ENCODE data around the gene PBLD.
"Not testable (repeated sequence)": the region's sequence is repeated elsewhere in the genome, so short reads cannot be mapped to it uniquely, and the experiment has no call there.

The PBLD gene

GRCh38 chr10:68315582-68315981, 17.1 kb downstream of the PBLD start:
- ATAC-seq (ENCODE audit: low read depth), result no peak
- H3K4me1 Mint-ChIP-seq, result peaks cover 5% of the 10 kb centered on the region
- H3K4me3 Mint-ChIP-seq, result no peak overlapping the region
- no peak for DNase-seq (ENCODE audit: low spot score in 2 of 2)
- H3K27ac Mint-ChIP-seq, result no peak overlapping the region
- no peaks in the 10 kb centered on the region for H3K27me3 Mint-ChIP-seq
- peaks cover 9% of the 10 kb centered on the region for H3K9me3 Mint-ChIP-seq
- peaks cover 14% of the 10 kb centered on the region for H3K36me3 Mint-ChIP-seq

- peaks cover 14% of the 10 kb centered on the region for H3K36me3 Mint-ChIP-seq
Measured at GRCh38 chr10:68314930-68315329, 17.8 kb downstream of the PBLD start.

GRCh38 chr10:68310531-68310930, 22.2 kb downstream of the PBLD start:
- no peaks in the 10 kb centered on the region for H3K4me1 Mint-ChIP-seq
- H3K4me3 Mint-ChIP-seq, result no peak overlapping the region
- no peak for ATAC-seq (ENCODE audit: low read depth)
- no peak for DNase-seq (ENCODE audit: low spot score in 2 of 2)
- H3K36me3 Mint-ChIP-seq, result no peaks in the 10 kb centered on the region
- H3K27me3 Mint-ChIP-seq, result no peaks in the 10 kb centered on the region
- H3K9me3 Mint-ChIP-seq, result no peaks in the 10 kb centered on the region
- no peak overlapping the region for H3K27ac Mint-ChIP-seq

More at GRCh38 chr10:68314930-68315329, 17.8 kb downstream of the PBLD start:
- ATAC-seq (ENCODE audit: low read depth); H3K9me3 Mint-ChIP-seq; H3K27me3 Mint-ChIP-seq; DNase-seq (ENCODE audit: low spot score in 2 of 2); H3K4me1 Mint-ChIP-seq; H3K27ac Mint-ChIP-seq; H3K4me3 Mint-ChIP-seq: not testable (repeated sequence)

GRCh38 chr10:68305854-68306253, 26.9 kb downstream of the PBLD start:
- H3K4me3 Mint-ChIP-seq, result no peak overlapping the region
- ATAC-seq (ENCODE audit: low read depth) (no peak), DNase-seq (ENCODE audit: low spot score in 2 of 2) (no peak)
- no peaks in the 10 kb centered on the region for H3K36me3 Mint-ChIP-seq
- H3K27me3 Mint-ChIP-seq, result no peaks in the 10 kb centered on the region
- no peaks in the 10 kb centered on the region for H3K9me3 Mint-ChIP-seq
- H3K4me1 Mint-ChIP-seq, result peaks cover 14% of the 10 kb centered on the region
- no peak overlapping the region for H3K27ac Mint-ChIP-seq

GRCh38 chr10:68303849-68304412, 28.8 kb downstream of the PBLD start:
- DNase-seq (ENCODE audit: low spot score in 2 of 2) (no peak), ATAC-seq (ENCODE audit: low read depth) (no peak)
- Mint-ChIP-seq H3K27me3 (no peaks in the 10 kb centered on the region), H3K27ac (no peak overlapping the region), H3K36me3 (no peaks in the 10 kb centered on the region), H3K4me3 (no peak overlapping the region), H3K4me1 (peaks cover 23% of the 10 kb centered on the region), H3K9me3 (no peaks in the 10 kb centered on the region)

- no peak for DNase-seq (ENCODE audit: low spot score in 2 of 2)
- Mint-ChIP-seq H3K4me1 (peaks cover 23% of the 10 kb centered on the region), H3K9me3 (no peaks in the 10 kb centered on the region), H3K27me3 (no peaks in the 10 kb centered on the region), H3K27ac (no peak overlapping the region), H3K36me3 (no peaks in the 10 kb centered on the region), H3K4me3 (no peak overlapping the region)
- no peak for ATAC-seq (ENCODE audit: low read depth)
Measured at GRCh38 chr10:68302871-68303270, 29.9 kb downstream of the PBLD start.

GRCh38 chr10:68302503-68302823, 30.3 kb downstream of the PBLD start:
- H3K9me3 Mint-ChIP-seq, result no peaks in the 10 kb centered on the region
- H3K36me3 Mint-ChIP-seq, result no peaks in the 10 kb centered on the region
- no peak overlapping the region for H3K27ac Mint-ChIP-seq
- ATAC-seq (ENCODE audit: low read depth), result no peak
- peaks cover 23% of the 10 kb centered on the region for H3K4me1 Mint-ChIP-seq
- no peak overlapping the region for H3K4me3 Mint-ChIP-seq
- no peak for DNase-seq (ENCODE audit: low spot score in 2 of 2)
- no peaks in the 10 kb centered on the region for H3K27me3 Mint-ChIP-seq

GRCh38 chr10:68301790-68302502, 30.8 kb downstream of the PBLD start:
- Mint-ChIP-seq H3K27ac (no peak overlapping the region), H3K4me3 (peak overlapping the region; percentile 44), H3K36me3 (no peaks in the 10 kb centered on the region), H3K27me3 (no peaks in the 10 kb centered on the region), H3K9me3 (no peaks in the 10 kb centered on the region), H3K4me1 (peaks cover 23% of the 10 kb centered on the region)
- DNase-seq (ENCODE audit: low spot score in 2 of 2) (peak in 1 of 2 donors; percentile 23), ATAC-seq (ENCODE audit: low read depth) (peak; percentile 58)

- no peak overlapping the region for H3K4me3 Mint-ChIP-seq
- no peaks in the 10 kb centered on the region for H3K9me3 Mint-ChIP-seq
- H3K27me3 Mint-ChIP-seq, result no peaks in the 10 kb centered on the region
- no peaks in the 10 kb centered on the region for H3K36me3 Mint-ChIP-seq
- no peak overlapping the region for H3K27ac Mint-ChIP-seq
- DNase-seq (ENCODE audit: low spot score in 2 of 2), result no peak
- H3K4me1 Mint-ChIP-seq, result peaks cover 25% of the 10 kb centered on the region
- ATAC-seq (ENCODE audit: low read depth), result no peak
Measured at GRCh38 chr10:68301301-68301700, 31.4 kb downstream of the PBLD start.

- H3K4me3 Mint-ChIP-seq, result no peak overlapping the region
- peaks cover 1% of the 10 kb centered on the region for H3K36me3 Mint-ChIP-seq
- no peak overlapping the region for H3K27ac Mint-ChIP-seq
- peaks cover 24% of the 10 kb centered on the region for H3K4me1 Mint-ChIP-seq
- DNase-seq (ENCODE audit: low spot score in 2 of 2), result no peak
- H3K9me3 Mint-ChIP-seq, result no peaks in the 10 kb centered on the region
- no peak for ATAC-seq (ENCODE audit: low read depth)
- no peaks in the 10 kb centered on the region for H3K27me3 Mint-ChIP-seq
Measured at GRCh38 chr10:68296843-68297663, 35.7 kb downstream of the PBLD start.

- H3K4me1 Mint-ChIP-seq, result no peaks in the 10 kb centered on the region
- no peak for ATAC-seq (ENCODE audit: low read depth)
Measured at GRCh38 chr10:68290736-68291135, 42.0 kb downstream of the PBLD start.

GRCh38 chr10:68288717-68289116, 44.0 kb downstream of the PBLD start:
- Mint-ChIP-seq H3K27me3 (no peaks in the 10 kb centered on the region), H3K9me3 (no peaks in the 10 kb centered on the region), H3K4me1 (no peaks in the 10 kb centered on the region), H3K4me3 (no peak overlapping the region), H3K36me3 (no peaks in the 10 kb centered on the region), H3K27ac (no peak overlapping the region)
- DNase-seq (ENCODE audit: low spot score in 2 of 2) (no peak), ATAC-seq (ENCODE audit: low read depth) (no peak)

More at GRCh38 chr10:68290736-68291135, 42.0 kb downstream of the PBLD start:
- DNase-seq (ENCODE audit: low spot score in 2 of 2), result no peak
- H3K36me3 Mint-ChIP-seq, result peaks cover 1% of the 10 kb centered on the region
- no peaks in the 10 kb centered on the region for H3K9me3 Mint-ChIP-seq
- no peaks in the 10 kb centered on the region for H3K27me3 Mint-ChIP-seq
- no peak overlapping the region for H3K4me3 Mint-ChIP-seq
- H3K27ac Mint-ChIP-seq, result no peak overlapping the region

GRCh38 chr10:68284062-68285001, 48.4 kb downstream of the PBLD start:
- ATAC-seq (ENCODE audit: low read depth) (no peak), DNase-seq (ENCODE audit: low spot score in 2 of 2) (no peak)
- Mint-ChIP-seq H3K27me3 (no peaks in the 10 kb centered on the region), H3K27ac (no peak overlapping the region), H3K36me3 (no peaks in the 10 kb centered on the region), H3K4me3 (no peak overlapping the region), H3K4me1 (no peaks in the 10 kb centered on the region), H3K9me3 (no peaks in the 10 kb centered on the region)

GRCh38 chr10:68280758-68281157, 52.0 kb downstream of the PBLD start:
- H3K27ac Mint-ChIP-seq, result no peak overlapping the region
- H3K36me3 Mint-ChIP-seq, result no peaks in the 10 kb centered on the region
- no peaks in the 10 kb centered on the region for H3K27me3 Mint-ChIP-seq
- no peak for DNase-seq (ENCODE audit: low spot score in 2 of 2)
- ATAC-seq (ENCODE audit: low read depth), result no peak
- H3K4me1 Mint-ChIP-seq, result no peaks in the 10 kb centered on the region
- H3K4me3 Mint-ChIP-seq, result no peak overlapping the region
- H3K9me3 Mint-ChIP-seq, result peaks cover 6% of the 10 kb centered on the region
